Sigmoid colon (tissue), 7 donors: ENCODE data around the gene TPRA1. TPM values are rescaled to one million over a fixed set of nuclear protein-coding genes. Genes with fewer than 3 reads are reported as not detected.

ENCODE experiments used
- DNase-seq: peaks from one replicate; pipeline ENCODE4 v3.0.0-alpha.2; 2019
- H3K27ac ChIP-seq, 4 donors: fragments of 200-600 bp; sonication (generic); one replicate each; pipeline ENCODE4 v1.5.1; 2016 to 2019; ENCODE audit warnings: mild to moderate bottlenecking in 1 of 4
- H3K27me3 ChIP-seq, 3 donors: fragments of 200-600 bp; sonication (generic); one replicate each; pipeline ENCODE4 v1.5.1; 2019; ENCODE audit warnings: mild to moderate bottlenecking in 1 of 3
- H3K36me3 ChIP-seq, 4 donors: fragments of 200-600 bp; sonication (generic); one replicate each; pipeline ENCODE4 v1.5.1; 2016 to 2019
- H3K4me1 ChIP-seq, 4 donors: fragments of 200-600 bp; sonication (generic); one replicate each; pipeline ENCODE4 v1.5.1; 2017 to 2019
- H3K4me3 ChIP-seq, 4 donors: fragments of 200-600 bp; sonication (generic); one replicate each; pipeline ENCODE4 v1.5.1; 2017 to 2019; ENCODE audit warnings: mild to moderate bottlenecking in 2 of 4, moderate library complexity in 1 of 4
- H3K9me3 ChIP-seq, 4 donors: fragments of 200-600 bp in 3 of 4; sonication (generic) in 3 of 4; one replicate each; pipeline versions ENCODE4 v1.5.1 to v1.6.1; 2013 to 2019
- CTCF ChIP-seq, 4 experiments: fragments of 450-650 bp in 3 of 4; fragments of 200-600 bp in 1 of 4; IDR thresholded peaks; one replicate each; pipeline ENCODE4 v1.5.1; 2016 to 2019; ENCODE audit warnings: antibody characterized with exemption in 4 of 4, mild to moderate bottlenecking in 3 of 4, moderate library complexity in 2 of 4
- EP300 ChIP-seq, 4 donors: sonication (generic); formaldehyde crosslinking; IDR thresholded peaks; one replicate each; pipeline ENCODE4 v1.6.1; 2017; ENCODE audit warnings: antibody characterized with exemption in 4 of 4
- POLR2A ChIP-seq, 2 donors: fragments of 450-650 bp; IDR thresholded peaks; one replicate each; pipeline ENCODE4 v1.6.1; 2016; ENCODE audit warnings: antibody characterized with exemption in 2 of 2, mild to moderate bottlenecking in 2 of 2, moderate library complexity in 2 of 2
- POLR2AphosphoS5 ChIP-seq, 4 donors: sonication (generic); formaldehyde crosslinking; IDR thresholded peaks; one replicate each; pipeline ENCODE4 v1.6.1; 2017; ENCODE audit warnings: antibody characterized with exemption in 4 of 4
- WGBS, 2 donors: extraction: QIAGEN DNeasy Blood & Tissue Kit; methylation state at CpG; one replicate each; pipeline ENCODE4 v1.1.7; 2013; 5-methylcytosine and 5-hydroxymethylcytosine counted together
- intact Hi-C: fragments of 100-400 bp; cut with DNase I; formaldehyde crosslinking; loops from one replicate; pipeline ENCODE4 v1.15.1; 2023
- polyA plus RNA-seq, 3 donors: library from polyadenylated mRNA; stranded (reverse); fragments of 200-250 nt; gene quantifications; one replicate each; pipeline ENCODE4 v1.2.3, GENCODE V29; 2013
- total RNA-seq, 4 donors: library from RNA; depleted of rRNA; stranded (reverse); fragments of >200 nt; gene quantifications; one replicate each; pipeline ENCODE4 v1.1.0, GENCODE V29; 2016
- donor health status: healthy with polysubstance abuse.
- donor health status: Bipolar disorder and iron deficiency.
- donor health status: healthy.

The TPRA1 gene
- total and polyA plus RNA-seq, 7 donors = 7.2 to 33.2 (median 28.5) TPM

DNA sequence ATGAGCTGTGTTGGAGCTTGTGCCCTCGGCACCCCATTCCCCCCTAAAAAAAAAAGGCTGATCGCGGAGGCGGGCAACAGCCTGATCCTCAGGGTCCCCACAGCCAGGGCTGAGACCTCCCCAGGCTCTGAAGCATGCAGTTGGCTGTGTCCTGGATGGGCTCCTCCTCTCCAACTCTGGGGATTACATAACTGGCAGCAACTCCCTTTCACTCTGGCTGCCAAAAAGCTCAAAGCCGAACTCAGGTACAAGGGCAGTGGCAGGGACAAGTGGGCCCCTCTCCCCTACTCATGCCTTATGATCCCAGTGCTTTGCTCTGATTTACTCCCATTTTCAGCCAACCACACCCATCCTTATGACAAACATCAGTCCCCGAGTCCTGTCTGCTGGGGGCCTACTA is 18.3 kb downstream of the TPRA1 start:
- Histone ChIP-seq H3K27ac (no peak overlapping the region), H3K4me3 (no peak overlapping the region), H3K9me3 (no peaks in the 10 kb centered on the region), H3K4me1 (peaks cover 0 to 11% (median 8%) of the 10 kb centered on the region in 4 donors), H3K36me3 (peaks cover 15 to 50% (median 29%) of the 10 kb centered on the region in 4 donors), H3K27me3 (no peaks in the 10 kb centered on the region)
- 91 to 93% methylated on average over 6 of the region's 6 CpGs for WGBS, 2 donors
- no peak for DNase-seq
- intact Hi-C loops = no loop called here
- TF ChIP-seq POLR2A (IDR thresholded peaks at IDR 0.05) (no peak), POLR2AphosphoS5 (IDR thresholded peaks at IDR 0.05) (no peak)

DNA sequence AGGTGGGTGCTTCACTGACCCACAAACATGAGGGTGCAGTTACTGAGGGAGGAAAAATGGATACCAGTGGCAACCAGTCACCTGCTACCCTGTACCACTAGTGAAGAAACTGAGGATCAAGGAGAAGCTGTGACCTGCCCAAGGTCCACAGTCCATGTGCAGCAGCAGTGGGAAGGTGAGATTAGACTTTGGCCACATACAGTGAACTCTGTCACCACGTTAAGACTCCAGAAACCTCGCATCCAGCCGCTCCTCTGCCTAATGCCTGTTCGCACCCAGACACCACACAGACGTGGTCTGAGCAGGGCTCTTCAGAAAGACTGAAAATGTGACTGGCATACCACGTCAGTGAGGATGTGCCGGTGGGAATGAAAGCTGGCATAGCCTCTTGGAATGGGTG is 20.0 kb downstream of the TPRA1 start:
- Histone ChIP-seq H3K27ac (no peak overlapping the region), H3K27me3 (no peaks in the 10 kb centered on the region), H3K36me3 (peaks cover 15 to 43% (median 24%) of the 10 kb centered on the region in 4 donors), H3K4me1 (peaks cover 0 to 8% (median 5%) of the 10 kb centered on the region in 4 donors), H3K9me3 (no peaks in the 10 kb centered on the region), H3K4me3 (no peak overlapping the region)
- TF ChIP-seq CTCF (IDR thresholded peaks at IDR 0.05) = no peak
- TF ChIP-seq EP300 (IDR thresholded peaks at IDR 0.05) = no peak
- no peak for TF ChIP-seq POLR2AphosphoS5 (IDR thresholded peaks at IDR 0.05)
- TF ChIP-seq POLR2A (IDR thresholded peaks at IDR 0.05) = no peak
- intact Hi-C loops = no loop called here
- 92 to 95% methylated on average over 7 of the region's 7 CpGs for WGBS, 2 donors
- DNase-seq = no peak

DNA sequence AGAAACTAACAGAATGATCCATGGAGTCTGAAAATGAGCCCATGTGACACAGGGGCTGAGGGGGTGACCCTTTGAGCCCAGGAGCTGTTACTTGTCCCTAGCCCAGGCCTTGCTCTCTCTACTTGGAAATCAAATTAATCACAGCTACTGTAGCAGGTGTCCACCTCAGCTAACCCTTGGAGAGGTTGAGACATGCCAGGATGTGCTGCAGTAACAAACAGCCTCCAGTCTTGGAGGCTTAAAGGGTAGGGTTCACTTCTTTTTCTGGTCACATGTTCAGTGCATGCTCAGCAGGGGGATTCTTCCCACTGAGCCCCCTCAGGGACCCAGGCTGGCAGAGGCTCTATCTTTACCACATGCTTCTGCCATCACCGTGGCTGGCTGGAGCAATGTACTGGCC is 21.4 kb downstream of the TPRA1 start:
- WGBS, 2 donors = 81 to 83% methylated on average over 1 of the region's 1 CpG
- no peaks in the 10 kb centered on the region for H3K4me1 ChIP-seq
- intact Hi-C loops = no loop called here
- no peaks in the 10 kb centered on the region for H3K9me3 ChIP-seq
- TF ChIP-seq POLR2AphosphoS5 (IDR thresholded peaks at IDR 0.05) (no peak), POLR2A (IDR thresholded peaks at IDR 0.05) (no peak), EP300 (IDR thresholded peaks at IDR 0.05) (no peak), CTCF (IDR thresholded peaks at IDR 0.05) (no peak)
- H3K36me3 ChIP-seq = peaks cover 15 to 36% (median 21%) of the 10 kb centered on the region in 4 donors
- no peaks in the 10 kb centered on the region for H3K27me3 ChIP-seq
- H3K4me3 ChIP-seq = no peak overlapping the region
- H3K27ac ChIP-seq = no peak overlapping the region
- no peak for DNase-seq

- intact Hi-C loops = no loop called here
- Histone ChIP-seq H3K9me3 (no peaks in the 10 kb centered on the region), H3K36me3 (peaks cover 10 to 30% (median 17%) of the 10 kb centered on the region in 4 donors), H3K4me3 (no peak overlapping the region), H3K27me3 (no peaks in the 10 kb centered on the region), H3K4me1 (no peaks in the 10 kb centered on the region), H3K27ac (no peak overlapping the region)
- WGBS, 2 donors = 80 to 94% methylated on average over 9 of the region's 9 CpGs
- TF ChIP-seq EP300 (IDR thresholded peaks at IDR 0.05) = no peak
- TF ChIP-seq POLR2A (IDR thresholded peaks at IDR 0.05) = no peak
- TF ChIP-seq POLR2AphosphoS5 (IDR thresholded peaks at IDR 0.05) = no peak
- TF ChIP-seq CTCF (IDR thresholded peaks at IDR 0.05) = no peak
- DNase-seq = no peak
Measured at GRCh38 chr3:127568586-127568985, 21.9 kb downstream of the TPRA1 start.

DNA sequence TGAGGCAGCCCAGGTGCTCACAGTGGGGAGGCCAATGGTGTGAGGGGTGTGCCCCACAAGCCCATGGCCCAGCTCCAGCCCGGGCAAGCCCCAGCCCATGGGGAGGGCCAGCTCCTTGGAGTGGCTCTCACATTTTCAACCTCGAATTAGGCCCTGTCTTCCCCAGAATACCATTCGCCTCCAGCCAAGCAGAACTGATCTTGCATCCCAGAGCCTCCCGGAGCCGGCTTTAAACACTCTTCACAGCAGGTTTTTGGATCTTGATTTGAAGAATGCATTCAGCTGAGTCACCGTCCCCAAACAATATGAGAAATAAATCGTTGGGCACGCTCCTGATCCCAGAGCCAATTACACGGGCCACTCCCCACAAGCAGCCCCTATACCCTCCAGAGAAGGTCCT is 23.7 kb downstream of the TPRA1 start:
- Histone ChIP-seq H3K36me3 (peaks cover 0 to 13% (median 7%) of the 10 kb centered on the region in 4 donors), H3K4me3 (no peak overlapping the region), H3K4me1 (no peaks in the 10 kb centered on the region), H3K27ac (no peak overlapping the region), H3K27me3 (peaks cover 0 to 7% (median 0%) of the 10 kb centered on the region in 3 donors), H3K9me3 (no peaks in the 10 kb centered on the region)
- WGBS, 2 donors = 73 to 85% methylated on average over 9 of the region's 9 CpGs
- no peak for TF ChIP-seq POLR2A (IDR thresholded peaks at IDR 0.05)
- no peak for TF ChIP-seq EP300 (IDR thresholded peaks at IDR 0.05)
- no peak for TF ChIP-seq POLR2AphosphoS5 (IDR thresholded peaks at IDR 0.05)
- TF ChIP-seq CTCF (IDR thresholded peaks at IDR 0.05) = no peak
- intact Hi-C loops = no loop called here
- DNase-seq = no peak
